Lung (tissue), 12 donors: ENCODE measurements around the gene DNER. TPM values are rescaled to one million over a fixed set of nuclear protein-coding genes. Genes with fewer than 3 reads are reported as not detected.

Experiments used
- ATAC-seq: fragments of 200-7000 bp; cut with Tn5 transposase; one replicate; pipeline ENCODE4 v1.9.1; 2020; ENCODE audit warnings: moderate number of reproducible peaks; ENCODE audit not compliant: insufficient read depth, low FRiP score
- DNase-seq, 3 donors: peaks; one replicate each; pipeline ENCODE4 v3.0.0-alpha.2; 2013 to 2017
- H3K27ac ChIP-seq, 2 donors: one replicate each; pipeline ENCODE4 v1.5.1; 2013; ENCODE audit warnings: mild to moderate bottlenecking in 2 of 2, moderate library complexity in 2 of 2, control low read depth in 1 of 2, inconsistent platforms in 1 of 2, low read depth in 1 of 2, low read length in 1 of 2
- H3K27me3 ChIP-seq, 3 donors: one replicate each; pipeline ENCODE4 v1.5.1; 2013; ENCODE audit warnings: low read length in 2 of 3; ENCODE audit not compliant: control insufficient read depth in 3 of 3, insufficient read depth in 3 of 3
- H3K36me3 ChIP-seq, 4 donors: one replicate each; pipeline ENCODE4 v1.5.1; 2013; ENCODE audit warnings: low read length in 4 of 4, mild to moderate bottlenecking in 1 of 4, moderate library complexity in 1 of 4; ENCODE audit not compliant: control insufficient read depth in 4 of 4, insufficient read depth in 4 of 4
- H3K4me1 ChIP-seq, 5 donors: one replicate each; pipeline ENCODE4 v1.5.1; 2013; ENCODE audit warnings: low read length in 5 of 5, mild to moderate bottlenecking in 2 of 5, moderate library complexity in 1 of 5; ENCODE audit not compliant: control insufficient read depth in 5 of 5, insufficient read depth in 5 of 5
- H3K4me3 ChIP-seq: one replicate; pipeline ENCODE4 v1.5.1; 2013; ENCODE audit warnings: mild to moderate bottlenecking, control low read depth, moderate library complexity
- H3K9ac ChIP-seq, 2 donors: one replicate each; pipeline ENCODE4 v1.5.1; 2013; ENCODE audit warnings: low read length in 2 of 2, control low read depth in 1 of 2; ENCODE audit not compliant: insufficient read depth in 1 of 2
- H3K9me3 ChIP-seq, 4 donors: one replicate each; pipeline ENCODE4 v1.5.1; 2013; ENCODE audit warnings: low read length in 3 of 4, mild to moderate bottlenecking in 1 of 4, moderate library complexity in 1 of 4; ENCODE audit not compliant: control insufficient read depth in 4 of 4, insufficient read depth in 3 of 4
- WGBS, 2 donors: extraction: QIAGEN DNeasy Blood & Tissue Kit; methylation state at CpG; one replicate each; pipeline ENCODE4 v1.1.7; 2013; 5-methylcytosine and 5-hydroxymethylcytosine counted together
- polyA plus RNA-seq, 2 donors: library from polyadenylated mRNA; stranded (reverse); fragments of 200-250 nt; gene quantifications; one replicate each; pipeline ENCODE4 v1.2.1, GENCODE V29; 2013
- total RNA-seq, 2 donors: library from RNA; depleted of rRNA in 1 of 2; stranded (reverse); fragments of >200 nt in 1 of 2; gene quantifications; one replicate each; pipeline ENCODE4 v1.2.1, GENCODE V29; 2014 to 2021
- TF ChIP-seq, protein P1 (sequence below): IDR thresholded peaks from 2 replicates; pipeline ENCODE4 v1.5.1; 2012; ENCODE audit warnings: mild to moderate bottlenecking; ENCODE audit errors: control extremely low read depth, extremely low read depth
- donor health status: control.
- donor health status: control.
- donor health status: Bipolar disorder and iron deficiency.
- donor health status: healthy.
- donor health status: DM: yes; HTN: yes; CAD: no.

Gene DNER
- total and polyA plus RNA-seq, 4 donors, result 0.63 to 5.8 (median 3.3) TPM

DNA sequence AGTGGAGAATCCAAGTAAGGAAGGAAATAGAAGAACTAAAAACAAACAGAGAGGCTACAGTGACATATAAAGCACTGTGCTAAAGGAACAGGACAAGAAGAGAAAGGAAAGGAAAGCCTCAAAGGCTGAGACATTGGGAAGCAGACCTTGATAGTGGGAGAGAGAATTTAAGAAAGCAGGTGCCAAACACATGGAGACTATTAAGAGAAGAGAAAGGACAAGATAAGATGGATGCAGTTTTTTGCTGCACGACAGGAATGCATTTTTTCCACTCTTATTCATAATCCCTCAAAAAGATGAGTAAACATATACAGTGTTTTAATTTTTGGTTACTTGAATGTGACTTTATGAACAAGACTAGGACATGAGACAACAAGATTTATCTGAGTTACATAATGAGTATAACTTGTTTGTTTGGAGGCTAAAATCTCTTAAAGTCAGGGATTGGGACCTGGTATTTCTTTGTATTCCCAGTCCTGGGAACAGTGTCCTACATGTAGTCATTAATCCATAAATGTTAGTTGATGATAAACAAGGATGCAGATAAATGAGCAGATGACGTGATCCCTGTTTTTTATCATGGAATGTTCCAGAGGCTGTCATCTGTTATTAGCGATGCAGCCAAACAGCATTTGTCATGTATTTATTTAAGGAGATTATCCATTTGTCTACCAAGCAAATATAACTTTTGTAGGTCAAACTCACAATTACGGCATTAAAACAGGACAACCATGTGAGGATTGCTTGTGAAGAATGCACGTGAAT lies 141.7 kb downstream of the DNER start:
- Histone ChIP-seq H3K4me1 (no peaks in the 10 kb centered on the region), H3K27ac (no peak overlapping the region), H3K27me3 (peaks cover 0 to 3% (median 0%) of the 10 kb centered on the region in 3 donors), H3K36me3 (no peaks in the 10 kb centered on the region), H3K9me3 (no peaks in the 10 kb centered on the region), H3K4me3 (no peak overlapping the region), H3K9ac (no peak overlapping the region)
- TF ChIP-seq, protein P1, sequence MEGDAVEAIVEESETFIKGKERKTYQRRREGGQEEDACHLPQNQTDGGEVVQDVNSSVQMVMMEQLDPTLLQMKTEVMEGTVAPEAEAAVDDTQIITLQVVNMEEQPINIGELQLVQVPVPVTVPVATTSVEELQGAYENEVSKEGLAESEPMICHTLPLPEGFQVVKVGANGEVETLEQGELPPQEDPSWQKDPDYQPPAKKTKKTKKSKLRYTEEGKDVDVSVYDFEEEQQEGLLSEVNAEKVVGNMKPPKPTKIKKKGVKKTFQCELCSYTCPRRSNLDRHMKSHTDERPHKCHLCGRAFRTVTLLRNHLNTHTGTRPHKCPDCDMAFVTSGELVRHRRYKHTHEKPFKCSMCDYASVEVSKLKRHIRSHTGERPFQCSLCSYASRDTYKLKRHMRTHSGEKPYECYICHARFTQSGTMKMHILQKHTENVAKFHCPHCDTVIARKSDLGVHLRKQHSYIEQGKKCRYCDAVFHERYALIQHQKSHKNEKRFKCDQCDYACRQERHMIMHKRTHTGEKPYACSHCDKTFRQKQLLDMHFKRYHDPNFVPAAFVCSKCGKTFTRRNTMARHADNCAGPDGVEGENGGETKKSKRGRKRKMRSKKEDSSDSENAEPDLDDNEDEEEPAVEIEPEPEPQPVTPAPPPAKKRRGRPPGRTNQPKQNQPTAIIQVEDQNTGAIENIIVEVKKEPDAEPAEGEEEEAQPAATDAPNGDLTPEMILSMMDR, result no peak
- ATAC-seq, result no peak
- no peak for DNase-seq
- WGBS, 2 donors, result 78 to 85% methylated on average over 5 of the region's 5 CpGs

DNA sequence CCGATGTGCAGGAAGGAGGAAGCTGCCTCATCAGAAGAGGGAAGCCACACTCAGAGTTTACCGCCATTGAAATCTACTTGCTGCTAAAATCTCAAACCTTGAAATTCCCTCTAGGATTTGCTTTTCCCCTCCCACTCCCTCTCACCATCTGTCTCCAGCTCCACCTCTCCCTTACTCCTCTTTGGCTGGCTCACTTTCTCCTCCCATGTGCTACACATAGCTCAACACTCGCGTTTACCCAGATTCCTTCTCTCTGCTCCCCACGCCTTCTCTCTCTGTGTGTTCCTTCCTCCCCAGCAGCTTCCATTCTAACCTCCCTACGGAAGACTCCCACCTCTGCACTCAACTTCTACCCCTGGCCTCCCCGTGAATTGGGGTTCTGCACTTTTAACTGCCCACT lies 143.1 kb downstream of the DNER start:
- H3K27me3 ChIP-seq, result no peaks in the 10 kb centered on the region
- no peak overlapping the region for H3K27ac ChIP-seq
- no peak overlapping the region for H3K9ac ChIP-seq
- H3K36me3 ChIP-seq, result no peaks in the 10 kb centered on the region
- TF ChIP-seq, protein P1, result no peak
- no peaks in the 10 kb centered on the region for H3K4me1 ChIP-seq
- ATAC-seq (no peak), DNase-seq (no peak)
- 88% methylated on average over 7 of the region's 7 CpGs for WGBS, 2 donors
- H3K4me3 ChIP-seq, result no peak overlapping the region
- no peaks in the 10 kb centered on the region for H3K9me3 ChIP-seq

DNA sequence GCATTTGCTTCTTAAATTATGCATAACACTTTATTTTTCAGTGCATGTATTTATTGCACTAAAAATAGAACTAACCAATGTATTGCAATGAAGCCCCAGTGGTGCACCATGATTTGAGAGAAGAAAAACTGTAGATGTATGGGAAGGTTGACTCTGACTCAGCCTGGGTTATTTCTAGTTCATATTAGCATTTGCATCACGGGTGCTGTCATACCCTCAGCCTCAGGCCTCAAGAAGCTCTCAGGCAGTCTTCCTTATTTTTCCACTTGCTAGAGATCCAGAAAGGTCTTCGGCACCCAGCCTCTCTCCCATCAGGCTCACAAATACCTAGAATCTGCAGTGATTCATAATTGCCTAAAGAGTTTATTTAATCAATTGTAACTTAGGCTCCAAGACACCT lies 148.0 kb downstream of the DNER start:
- no peaks in the 10 kb centered on the region for H3K27me3 ChIP-seq
- H3K9me3 ChIP-seq, result peaks cover 0 to 2% (median 0%) of the 10 kb centered on the region in 4 donors
- H3K4me1 ChIP-seq, result no peaks in the 10 kb centered on the region
- ATAC-seq, result no peak
- H3K27ac ChIP-seq, result no peak overlapping the region
- DNase-seq, result no peak
- H3K9ac ChIP-seq, result no peak overlapping the region
- TF ChIP-seq, protein P1, result no peak
- WGBS, 2 donors, result 87 to 93% methylated on average over 2 of the region's 2 CpGs
- no peaks in the 10 kb centered on the region for H3K36me3 ChIP-seq
- no peak overlapping the region for H3K4me3 ChIP-seq
